IMR-90 (cell line): ENCODE measurements around the gene TBC1D1. TPM values are rescaled to one million over a fixed set of nuclear protein-coding genes. Genes with fewer than 3 reads are reported as not detected.

Source experiments
- ATAC-seq: fragments of 200-7000 bp; cut with Tn5 transposase; 2 replicates; pipeline ENCODE4 v1.9.1; 2020; ENCODE audit warnings: low read depth, mild to moderate bottlenecking, moderate library complexity
- BruUV-seq: library from RNA; stranded (reverse); fragments of 400-500 nt; replicated peaks from 2 replicates; lab custom pipeline; 2021; lab: Mats Ljungman, UMichigan
- CTCF ChIA-PET: fragments of 300-600 bp; formaldehyde crosslinking; extraction: SDS; loops from one replicate; lab custom pipeline; 2021; ENCODE audit warnings: antibody characterized with exemption; lab: Yijun Ruan, JAX
- POLR2A ChIA-PET: fragments of 300-600 bp; sonication (Branson Sonifier 250); formaldehyde crosslinking; loops from one replicate; lab custom pipeline; 2022; ENCODE audit warnings: antibody characterized with exemption; ENCODE audit not compliant: unreplicated experiment; lab: Charles Lee
- DNase-seq: peaks from one replicate; pipeline ENCODE4 v3.0.0; 2013
- H2AFZ ChIP-seq: replicated peaks from 2 replicates; pipeline ENCODE3; 2013; ENCODE audit warnings: low read length, mild to moderate bottlenecking; ENCODE audit not compliant: poor library complexity
- H2AK5ac ChIP-seq: 2 replicates; pipeline ENCODE4 v1.6.1; 2013; ENCODE audit warnings: low read depth, low read length, inconsistent platforms
- H2AK9ac ChIP-seq: replicated peaks from 2 replicates; pipeline ENCODE3; 2013; ENCODE audit warnings: mild to moderate bottlenecking, low read depth, low read length, moderate library complexity; ENCODE audit not compliant: poor library complexity
- H2BK120ac ChIP-seq: 2 replicates; pipeline ENCODE4 v1.6.1; 2013; ENCODE audit warnings: low read depth, low read length, inconsistent platforms
- H2BK15ac ChIP-seq: 3 replicates; pipeline ENCODE4 v1.6.1; 2013; ENCODE audit warnings: low read depth, low read length, inconsistent platforms
- H2BK20ac ChIP-seq: 2 replicates; pipeline ENCODE4 v1.6.1; 2013; ENCODE audit warnings: low read depth, mild to moderate bottlenecking, inconsistent platforms, low read length, moderate library complexity
- H2BK5ac ChIP-seq: 2 replicates; pipeline ENCODE4 v1.6.1; 2013; ENCODE audit warnings: mild to moderate bottlenecking, low read depth, low read length, inconsistent platforms; ENCODE audit not compliant: poor library complexity, severe bottlenecking
- H3K14ac ChIP-seq: replicated peaks from 2 replicates; pipeline ENCODE4 v1.6.1; 2013; ENCODE audit warnings: low read depth, low read length, inconsistent platforms
- H3K18ac ChIP-seq: 2 replicates; pipeline ENCODE4 v1.6.1; 2013; ENCODE audit warnings: low read depth, low read length, control low read depth
- H3K23ac ChIP-seq: 2 replicates; pipeline ENCODE4 v1.6.1; 2013; ENCODE audit warnings: low read depth, low read length, inconsistent platforms
- H3K27ac ChIP-seq: 2 replicates; pipeline ENCODE4 v1.5.1; 2013; ENCODE audit warnings: mild to moderate bottlenecking, control low read depth, low read length; ENCODE audit not compliant: insufficient read depth
- H3K27me3 ChIP-seq: 2 replicates; pipeline ENCODE4 v1.6.1; 2013; ENCODE audit warnings: low read length; ENCODE audit not compliant: control insufficient read depth, insufficient read depth
- H3K36me3 ChIP-seq: 2 replicates; pipeline ENCODE4 v1.6.1; 2013; ENCODE audit warnings: low read length, mixed read lengths; ENCODE audit not compliant: control insufficient read depth, insufficient read depth
- H3K4ac ChIP-seq: 2 replicates; pipeline ENCODE4 v1.6.1; 2013; ENCODE audit warnings: low read depth, low read length, inconsistent platforms
- H3K4me1 ChIP-seq: 2 replicates; pipeline ENCODE4 v1.6.1; 2013; ENCODE audit warnings: low read length, mixed read lengths; ENCODE audit not compliant: control insufficient read depth, insufficient read depth
- H3K4me2 ChIP-seq: 2 replicates; pipeline ENCODE4 v1.6.1; 2013; ENCODE audit warnings: low read depth, mild to moderate bottlenecking, control low read depth, low read length, moderate library complexity
- H3K4me3 ChIP-seq: 2 replicates; pipeline ENCODE4 v1.5.1; 2013; ENCODE audit warnings: low read depth, mild to moderate bottlenecking, control low read depth, low read length, moderate library complexity; ENCODE audit not compliant: insufficient read depth
- H3K56ac ChIP-seq: 2 replicates; pipeline ENCODE4 v1.6.1; 2013; ENCODE audit warnings: low read length, inconsistent platforms; ENCODE audit not compliant: insufficient read depth; ENCODE audit errors: extremely low read depth
- H3K79me1 ChIP-seq, 2 experiments: 2 replicates each; pipeline ENCODE4 v1.6.1; 2013; ENCODE audit warnings: low read length in 2 of 2, inconsistent platforms in 1 of 2, low read depth in 1 of 2
- H3K9ac ChIP-seq: 2 replicates; pipeline ENCODE4 v1.6.1; 2013; ENCODE audit warnings: low read depth, low read length, control low read depth
- H3K9me1 ChIP-seq: 2 replicates; pipeline ENCODE4 v1.6.1; 2013; ENCODE audit warnings: low read length, inconsistent platforms; ENCODE audit not compliant: insufficient read depth
- H3K9me3 ChIP-seq: 2 replicates; pipeline ENCODE4 v1.6.1; 2013; ENCODE audit warnings: low read length; ENCODE audit not compliant: control insufficient read depth, insufficient read depth
- H4K20me1 ChIP-seq: 2 replicates; pipeline ENCODE4 v1.6.1; 2013; ENCODE audit warnings: low read length, inconsistent platforms; ENCODE audit not compliant: insufficient read depth
- H4K5ac ChIP-seq: 2 replicates; pipeline ENCODE4 v1.6.1; 2013; ENCODE audit warnings: mild to moderate bottlenecking, low read depth, low read length, control low read depth
- H4K8ac ChIP-seq, 2 experiments: 2 replicates each; pipeline ENCODE4 v1.6.1; 2013; ENCODE audit warnings: low read depth in 2 of 2, low read length in 2 of 2, control low read depth in 1 of 2, inconsistent platforms in 1 of 2
- H4K91ac ChIP-seq: 2 replicates; pipeline ENCODE4 v1.6.1; 2013; ENCODE audit warnings: low read depth, low read length, inconsistent platforms; ENCODE audit not compliant: insufficient read depth
- CEBPB ChIP-seq: IDR thresholded peaks from 2 replicates; pipeline ENCODE4 v1.6.1; 2012; ENCODE audit warnings: low read depth, low read length, improper control_type of control experiment
- CHD1 ChIP-seq: IDR thresholded peaks from 2 replicates; pipeline ENCODE4 v1.6.1; 2012; ENCODE audit warnings: low read depth, low read length, improper control_type of control experiment
- MAZ ChIP-seq: IDR thresholded peaks from 2 replicates; pipeline ENCODE4 v1.6.1; 2012; ENCODE audit warnings: low read depth, mild to moderate bottlenecking, low read length, improper control_type of control experiment, moderate library complexity, borderline replicate concordance
- MXI1 ChIP-seq: IDR thresholded peaks from 2 replicates; pipeline ENCODE4 v1.6.1; 2012; ENCODE audit warnings: low read depth, mild to moderate bottlenecking, low read length, moderate library complexity, borderline replicate concordance
- RFX5 ChIP-seq: IDR thresholded peaks from 2 replicates; pipeline ENCODE4 v1.8.0; 2012; ENCODE audit warnings: low read depth, mild to moderate bottlenecking, low read length, moderate library complexity
- WGBS, 2 experiments: methylation state at CpG; one replicate each; pipeline versions ENCODE4 v1.1.5 to v1.1.7; 2013; ENCODE audit warnings: missing lambda C conversion rate in 2 of 2; ENCODE audit not compliant: insufficient read length in 1 of 2; ENCODE audit errors: extremely low coverage in 2 of 2; 5-methylcytosine and 5-hydroxymethylcytosine counted together
- dilution Hi-C: fragments of 300-500 bp; cut with HindIII; formaldehyde crosslinking; loops from one replicate; pipeline ENCODE4 v1.14.3; 2018; ENCODE audit warnings: low sequenced_read_pairs; ENCODE audit not compliant: unreplicated experiment
- in situ Hi-C: fragments of 300-500 bp; cut with MboI; formaldehyde crosslinking; loops from 3 replicates; pipeline ENCODE4 v1.14.3; 2019; ENCODE audit warnings: low sequenced_read_pairs, inconsistent platforms, mixed read lengths
- intact Hi-C: fragments of 100-400 bp; cut with micrococcal nuclease; formaldehyde crosslinking; loops from 2 replicates; pipeline ENCODE4 v1.10.0; 2022
- polyA plus RNA-seq, 3 experiments: library from polyadenylated mRNA; depleted of rRNA; stranded (reverse); fragments of >200 nt; gene quantifications; 2 replicates each; pipeline ENCODE4 v1.2.3, GENCODE V29; 2012; ENCODE audit warnings: low replicate concordance in 1 of 3
- total RNA-seq: library from RNA; depleted of rRNA; stranded (reverse); fragments of >200 nt; gene quantifications from 2 replicates; pipeline ENCODE4 v1.2.3, GENCODE V29; 2012
- TF ChIP-seq, protein P1 (sequence below): conservative IDR thresholded peaks from 2 replicates; pipeline ENCODE4 v1.5.1; 2012; ENCODE audit warnings: mild to moderate bottlenecking, low read depth, low read length, improper control_type of control experiment

Gene TBC1D1
- total and polyA plus RNA-seq, 2 of the 4 experiments (the other 2 are of a cell fraction) = 42.4 to 104 TPM

DNA sequence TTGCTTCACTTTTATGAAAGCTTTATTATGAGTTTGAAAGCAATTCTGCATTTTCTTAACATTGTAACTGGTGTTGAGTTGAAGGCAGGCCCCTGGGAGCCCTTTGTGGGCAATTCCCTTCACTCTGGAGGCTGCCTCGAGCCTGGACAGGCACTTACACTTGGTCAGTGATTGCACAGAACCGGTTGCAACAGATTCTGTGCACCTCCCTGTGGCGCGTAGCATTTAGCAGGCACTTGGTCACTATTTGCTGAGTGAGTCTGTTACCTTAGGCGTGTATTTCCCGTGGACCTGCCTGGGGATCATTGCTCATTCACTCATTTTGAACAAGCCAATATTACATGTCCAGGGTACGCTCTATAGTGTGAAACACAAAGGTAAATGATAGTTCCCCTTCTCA is 149.7 kb downstream of the TBC1D1 start:
- DNase-seq = no peak
- no peak overlapping the region for H2BK120ac ChIP-seq
- WGBS, 2 experiments = 60% methylated on average over 1 of the region's 7 CpGs; no CpG with 5 or more reads in 1 of the 2 experiments
- dilution Hi-C loops = no loop called here
- no peak overlapping the region for H2AK5ac ChIP-seq
- no peak overlapping the region for H3K4ac ChIP-seq
- no peak overlapping the region for H3K23ac ChIP-seq
- H2BK20ac ChIP-seq = no peak overlapping the region
- H3K56ac ChIP-seq = no peak overlapping the region
- H3K27me3 ChIP-seq = no peaks in the 10 kb centered on the region
- H2BK15ac ChIP-seq = no peak overlapping the region
- ATAC-seq = no peak
- no peak overlapping the region for H4K91ac ChIP-seq
- H2AFZ ChIP-seq = no peak overlapping the region
- H3K4me2 ChIP-seq = no peak overlapping the region
- H3K27ac ChIP-seq = no peak overlapping the region
- H3K79me1 ChIP-seq = peaks cover 0 to 2% of the 10 kb centered on the region in 2 experiments; a peak in 2 of 4 replicates
- no peaks in the 10 kb centered on the region for H4K20me1 ChIP-seq
- in situ Hi-C loops = no loop called here
- intact Hi-C loops = no loop called here
- peaks cover 2% of the 10 kb centered on the region; the same call in 1 of the 2 replicates for H3K9me1 ChIP-seq
- H3K4me3 ChIP-seq = no peak overlapping the region
- H3K4me1 ChIP-seq = no peaks in the 10 kb centered on the region
- H3K9ac ChIP-seq = no peak overlapping the region
- no TSS peak for BruUV-seq
- H3K14ac ChIP-seq = no peak overlapping the region
- H3K9me3 ChIP-seq = no peaks in the 10 kb centered on the region
- H4K5ac ChIP-seq = no peak overlapping the region
- no peak overlapping the region for H2BK5ac ChIP-seq
- H2AK9ac ChIP-seq = no peak overlapping the region
- ChIA-PET CTCF (no interaction called here), POLR2A (no interaction called here)
- no peak overlapping the region for H3K18ac ChIP-seq
- peaks cover 6% of the 10 kb centered on the region; the same call in 1 of the 2 replicates for H3K36me3 ChIP-seq
- no peak for TF ChIP-seq CEBPB
- TF ChIP-seq MXI1 = no peak
- TF ChIP-seq, protein P1, sequence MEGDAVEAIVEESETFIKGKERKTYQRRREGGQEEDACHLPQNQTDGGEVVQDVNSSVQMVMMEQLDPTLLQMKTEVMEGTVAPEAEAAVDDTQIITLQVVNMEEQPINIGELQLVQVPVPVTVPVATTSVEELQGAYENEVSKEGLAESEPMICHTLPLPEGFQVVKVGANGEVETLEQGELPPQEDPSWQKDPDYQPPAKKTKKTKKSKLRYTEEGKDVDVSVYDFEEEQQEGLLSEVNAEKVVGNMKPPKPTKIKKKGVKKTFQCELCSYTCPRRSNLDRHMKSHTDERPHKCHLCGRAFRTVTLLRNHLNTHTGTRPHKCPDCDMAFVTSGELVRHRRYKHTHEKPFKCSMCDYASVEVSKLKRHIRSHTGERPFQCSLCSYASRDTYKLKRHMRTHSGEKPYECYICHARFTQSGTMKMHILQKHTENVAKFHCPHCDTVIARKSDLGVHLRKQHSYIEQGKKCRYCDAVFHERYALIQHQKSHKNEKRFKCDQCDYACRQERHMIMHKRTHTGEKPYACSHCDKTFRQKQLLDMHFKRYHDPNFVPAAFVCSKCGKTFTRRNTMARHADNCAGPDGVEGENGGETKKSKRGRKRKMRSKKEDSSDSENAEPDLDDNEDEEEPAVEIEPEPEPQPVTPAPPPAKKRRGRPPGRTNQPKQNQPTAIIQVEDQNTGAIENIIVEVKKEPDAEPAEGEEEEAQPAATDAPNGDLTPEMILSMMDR = no peak
- TF ChIP-seq MAZ = no peak
- no peak for TF ChIP-seq CHD1
- TF ChIP-seq RFX5 = no peak
- H4K8ac ChIP-seq = no peak overlapping the region
